ENCODE data around the gene ARHGAP31. TPM values are rescaled to one million over a fixed set of nuclear protein-coding genes. Genes with fewer than 3 reads are reported as not detected.

Gene ARHGAP31
- polyA plus RNA-seq, 1 donor from 2014 or later, result not detected

DNA sequence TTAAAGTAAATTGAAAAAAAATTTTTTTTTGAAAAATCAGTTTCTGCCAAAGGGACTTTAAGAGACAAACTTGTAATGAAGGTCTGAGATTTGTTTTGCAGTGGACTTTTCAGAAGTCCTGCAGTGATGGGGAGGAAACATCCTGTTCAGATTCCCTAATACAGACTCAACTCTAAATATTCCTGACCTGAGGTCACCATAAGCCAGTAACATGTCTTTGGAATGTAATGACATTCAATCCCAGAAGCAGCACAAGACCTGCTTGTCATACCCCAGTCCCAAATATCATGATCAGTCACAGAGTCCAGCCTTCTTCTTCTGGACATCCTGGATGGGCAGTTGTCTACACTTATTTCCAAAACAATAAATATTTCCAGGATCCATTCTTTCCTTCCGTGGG, 115.7 kb downstream of the ARHGAP31 start:
- Histone ChIP-seq H3K27ac (ENCODE audit: low read length) (no peak overlapping the region), H3K9me3 (ENCODE audit: low read length) (no peaks in the 10 kb centered on the region), H3K4me3 (ENCODE audit: low read length) (no peak overlapping the region), H4K20me1 (ENCODE audit: insufficient read depth) (no peaks in the 10 kb centered on the region), H3K4me2 (ENCODE audit: low read length) (no peak overlapping the region), H3K27me3 (ENCODE audit: insufficient read depth, low read depth, low read length) (no peaks in the 10 kb centered on the region), H3K9ac (ENCODE audit: low read length) (no peak overlapping the region), H3K9me2 (ENCODE audit: insufficient read depth, low read length) (no peaks in the 10 kb centered on the region), H3K79me2 (replicated peaks; ENCODE audit: insufficient read depth, low read length) (no peaks in the 10 kb centered on the region), H3K36me3 (ENCODE audit: insufficient read depth, low read length) (no peaks in the 10 kb centered on the region), H3F3A (ENCODE audit: insufficient read depth, low read length, poor library complexity, severe bottlenecking) (no peaks in the 10 kb centered on the region), H2AFZ (ENCODE audit: low read depth, low read length) (no peak overlapping the region)
- no peak for TF ChIP-seq EZH2 (IDR thresholded peaks at IDR 0.05; ENCODE audit: borderline replicate concordance, insufficient read depth, low read length, poor library complexity, severe bottlenecking)
- TF ChIP-seq SMC3 (conservative IDR thresholded peaks at IDR 0.05; ENCODE audit: poor library complexity), result no peak
- no peak for TF ChIP-seq CTCF (IDR thresholded peaks at IDR 0.05; ENCODE audit: poor library complexity, severe bottlenecking)
- TF ChIP-seq, protein P1, sequence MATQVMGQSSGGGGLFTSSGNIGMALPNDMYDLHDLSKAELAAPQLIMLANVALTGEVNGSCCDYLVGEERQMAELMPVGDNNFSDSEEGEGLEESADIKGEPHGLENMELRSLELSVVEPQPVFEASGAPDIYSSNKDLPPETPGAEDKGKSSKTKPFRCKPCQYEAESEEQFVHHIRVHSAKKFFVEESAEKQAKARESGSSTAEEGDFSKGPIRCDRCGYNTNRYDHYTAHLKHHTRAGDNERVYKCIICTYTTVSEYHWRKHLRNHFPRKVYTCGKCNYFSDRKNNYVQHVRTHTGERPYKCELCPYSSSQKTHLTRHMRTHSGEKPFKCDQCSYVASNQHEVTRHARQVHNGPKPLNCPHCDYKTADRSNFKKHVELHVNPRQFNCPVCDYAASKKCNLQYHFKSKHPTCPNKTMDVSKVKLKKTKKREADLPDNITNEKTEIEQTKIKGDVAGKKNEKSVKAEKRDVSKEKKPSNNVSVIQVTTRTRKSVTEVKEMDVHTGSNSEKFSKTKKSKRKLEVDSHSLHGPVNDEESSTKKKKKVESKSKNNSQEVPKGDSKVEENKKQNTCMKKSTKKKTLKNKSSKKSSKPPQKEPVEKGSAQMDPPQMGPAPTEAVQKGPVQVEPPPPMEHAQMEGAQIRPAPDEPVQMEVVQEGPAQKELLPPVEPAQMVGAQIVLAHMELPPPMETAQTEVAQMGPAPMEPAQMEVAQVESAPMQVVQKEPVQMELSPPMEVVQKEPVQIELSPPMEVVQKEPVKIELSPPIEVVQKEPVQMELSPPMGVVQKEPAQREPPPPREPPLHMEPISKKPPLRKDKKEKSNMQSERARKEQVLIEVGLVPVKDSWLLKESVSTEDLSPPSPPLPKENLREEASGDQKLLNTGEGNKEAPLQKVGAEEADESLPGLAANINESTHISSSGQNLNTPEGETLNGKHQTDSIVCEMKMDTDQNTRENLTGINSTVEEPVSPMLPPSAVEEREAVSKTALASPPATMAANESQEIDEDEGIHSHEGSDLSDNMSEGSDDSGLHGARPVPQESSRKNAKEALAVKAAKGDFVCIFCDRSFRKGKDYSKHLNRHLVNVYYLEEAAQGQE (IDR thresholded peaks at IDR 0.05; ENCODE audit: borderline replicate concordance), result no peak
- TF ChIP-seq RAD21 (conservative IDR thresholded peaks at IDR 0.05), result no peak
- TF ChIP-seq TAF1 (IDR thresholded peaks at IDR 0.05; ENCODE audit: low read depth), result no peak
- no peak for TF ChIP-seq EP300 (conservative IDR thresholded peaks at IDR 0.05; ENCODE audit: poor library complexity, severe bottlenecking)
- no peak for TF ChIP-seq POLR2AphosphoS5 (IDR thresholded peaks at IDR 0.05)
- TF ChIP-seq MXI1 (conservative IDR thresholded peaks at IDR 0.05; ENCODE audit: poor library complexity, severe bottlenecking), result no peak

DNA sequence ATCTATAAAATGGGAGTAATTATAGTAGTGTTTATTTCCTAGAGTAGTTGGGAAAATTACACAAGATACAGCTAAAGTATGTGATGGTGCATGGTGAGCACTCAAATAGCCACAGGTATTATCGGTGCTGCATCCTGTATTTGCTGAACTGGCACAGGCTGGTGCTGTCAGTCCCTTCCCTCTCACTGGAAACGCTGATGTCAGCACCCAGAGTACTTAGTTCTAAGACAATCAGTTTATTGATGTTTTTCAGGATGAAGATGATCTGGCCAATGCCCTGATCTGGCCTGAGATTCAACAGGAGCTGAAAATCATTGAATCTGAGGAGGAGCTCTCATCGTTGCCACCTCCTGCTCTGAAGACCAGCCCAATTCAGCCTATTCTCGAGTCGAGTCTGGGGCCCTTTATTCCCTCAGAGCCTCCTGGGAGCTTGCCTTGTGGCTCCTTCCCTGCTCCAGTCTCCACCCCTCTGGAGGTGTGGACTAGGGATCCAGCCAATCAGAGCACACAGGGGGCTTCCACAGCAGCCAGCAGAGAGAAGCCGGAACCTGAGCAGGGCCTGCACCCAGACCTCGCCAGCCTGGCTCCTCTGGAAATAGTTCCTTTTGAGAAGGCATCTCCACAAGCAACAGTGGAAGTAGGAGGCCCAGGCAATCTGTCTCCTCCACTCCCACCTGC, 119.6 kb downstream of the ARHGAP31 start:
- Histone ChIP-seq H3K4me3 (ENCODE audit: low read length) (no peak overlapping the region), H3F3A (ENCODE audit: insufficient read depth, low read length, poor library complexity, severe bottlenecking) (no peaks in the 10 kb centered on the region), H4K20me1 (ENCODE audit: insufficient read depth) (no peaks in the 10 kb centered on the region), H3K9me2 (ENCODE audit: insufficient read depth, low read length) (no peaks in the 10 kb centered on the region), H3K4me2 (ENCODE audit: low read length) (no peak overlapping the region), H3K9ac (ENCODE audit: low read length) (no peak overlapping the region), H3K27me3 (ENCODE audit: insufficient read depth, low read depth, low read length) (no peaks in the 10 kb centered on the region), H3K79me2 (replicated peaks; ENCODE audit: insufficient read depth, low read length) (no peaks in the 10 kb centered on the region), H2AFZ (ENCODE audit: low read depth, low read length) (no peak overlapping the region), H3K9me3 (ENCODE audit: low read length) (no peaks in the 10 kb centered on the region), H3K27ac (ENCODE audit: low read length) (no peak overlapping the region), H3K36me3 (ENCODE audit: insufficient read depth, low read length) (no peaks in the 10 kb centered on the region)
- TF ChIP-seq SMC3 (conservative IDR thresholded peaks at IDR 0.05; ENCODE audit: poor library complexity) (no peak), MXI1 (conservative IDR thresholded peaks at IDR 0.05; ENCODE audit: poor library complexity, severe bottlenecking) (no peak), TAF1 (IDR thresholded peaks at IDR 0.05; ENCODE audit: low read depth) (no peak), EZH2 (IDR thresholded peaks at IDR 0.05; ENCODE audit: borderline replicate concordance, insufficient read depth, low read length, poor library complexity, severe bottlenecking) (no peak), CTCF (IDR thresholded peaks at IDR 0.05; ENCODE audit: poor library complexity, severe bottlenecking) (no peak), POLR2AphosphoS5 (IDR thresholded peaks at IDR 0.05) (no peak), EP300 (conservative IDR thresholded peaks at IDR 0.05; ENCODE audit: poor library complexity, severe bottlenecking) (no peak), RAD21 (conservative IDR thresholded peaks at IDR 0.05) (no peak)
- TF ChIP-seq, protein P1 (IDR thresholded peaks at IDR 0.05; ENCODE audit: borderline replicate concordance), result no peak

Data from neural cell (in vitro differentiated cells).